NCI-H128 (cell line): ENCODE measurements around the gene TTC13.

ENCODE experiments used
- DNase-seq: peaks from one replicate; lab custom pipeline; 2025; ENCODE audit not compliant: unreplicated experiment; lab: John Stamatoyannopoulos, UW

The TTC13 gene

DNA sequence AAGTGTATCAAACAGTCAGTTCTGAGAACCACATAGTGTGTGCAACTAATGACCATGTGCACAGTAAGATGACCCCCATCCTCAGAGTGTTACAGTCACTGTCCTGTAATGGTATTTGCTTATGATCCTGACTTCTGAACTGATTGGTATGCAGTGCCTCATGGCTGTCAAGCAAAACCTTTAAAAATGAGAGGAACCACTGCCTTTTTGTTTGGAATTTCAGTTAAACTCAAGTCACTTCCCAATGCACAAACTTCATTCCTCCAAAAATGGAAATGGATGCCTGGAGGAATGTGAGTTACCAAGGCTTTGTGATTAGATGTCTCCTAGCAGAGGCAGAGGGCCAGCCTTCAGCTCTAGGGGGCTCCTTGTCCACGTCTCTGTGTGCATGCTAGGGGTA lies 120.8 kb downstream of the TTC13 start:
- no peak for DNase-seq

DNA sequence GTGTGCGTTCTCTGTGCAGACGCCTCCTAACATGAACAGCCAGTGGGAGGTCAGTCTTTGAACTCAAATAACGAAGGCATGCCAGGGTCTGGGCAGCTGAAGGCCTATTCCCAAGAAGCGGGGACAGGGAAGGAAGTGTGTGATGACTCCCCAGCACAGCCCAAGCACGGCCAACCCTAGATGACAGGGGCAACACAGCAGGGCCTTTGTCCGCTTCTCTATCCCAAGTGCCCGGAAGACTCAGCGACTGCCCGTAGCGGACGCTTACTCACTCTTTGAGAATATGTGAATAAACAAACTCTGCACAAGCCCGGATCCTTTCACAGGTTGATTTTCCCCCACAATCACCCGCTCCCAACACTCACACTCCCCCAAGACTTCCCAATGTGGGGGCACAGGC lies 121.6 kb downstream of the TTC13 start:
- DNase-seq = no peak
